GM10248 (cell line): ENCODE data around the gene S100A3.

Source experiments
- CTCF ChIA-PET: fragments of 300-600 bp; sonication (Branson Sonifier 250); formaldehyde crosslinking; extraction: SDS; loops from one replicate; lab custom pipeline; 2021; ENCODE audit warnings: antibody characterized with exemption; lab: Yijun Ruan, JAX
- POLR2A ChIA-PET: fragments of 350-650 bp; sonication (Branson Sonifier 250); formaldehyde crosslinking; extraction: SDS; loops from one replicate; lab custom pipeline; 2020; ENCODE audit warnings: antibody characterized with exemption; lab: Yijun Ruan, JAX
- DNase-seq: peaks from one replicate; pipeline ENCODE4 v3.0.0; 2012; ENCODE audit errors: extremely low spot score
- TF ChIP-seq, protein P1 (sequence below): IDR thresholded peaks from 2 replicates; pipeline ENCODE4 v1.5.1; 2012; ENCODE audit warnings: mild to moderate bottlenecking, low read depth; ENCODE audit errors: extremely low read depth, missing control alignments, control extremely low read depth

S100A3 gene

DNA sequence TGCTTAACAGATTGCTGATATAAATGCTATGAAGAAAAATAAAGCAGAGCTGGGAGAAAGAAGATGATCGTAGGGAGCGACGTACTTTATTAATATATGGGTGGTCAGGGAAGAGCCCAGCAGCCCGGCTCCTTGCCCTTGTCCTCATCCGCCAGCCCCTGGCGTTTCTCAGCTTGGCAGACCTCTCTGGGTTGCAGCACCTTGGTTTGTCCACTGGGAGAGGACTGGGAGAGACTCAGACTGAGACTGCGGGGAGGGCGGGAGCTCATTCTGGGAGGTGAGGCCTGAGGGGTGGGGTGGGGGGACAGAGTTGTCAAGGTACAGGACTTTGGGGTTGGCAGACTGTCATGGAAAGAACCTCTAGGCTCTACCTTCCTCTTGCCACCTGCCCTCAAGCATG is 3.3 kb upstream of the S100A3 start:
- DNase-seq: no peak
- CTCF ChIA-PET: interaction anchor here (1.3 to 7.5 kb wide), 6 partner anchors 9 to 58 kb away, joined by 3 to 51 read pairs (median 12); partner anchors contain the start of genes S100A5 and S100A6
- POLR2A ChIA-PET: interaction anchor here (0.6 kb wide), 1 partner anchor 12 kb away, joined by 5 read pairs; the partner anchor contains the start of gene S100A5
- TF ChIP-seq, protein P1, sequence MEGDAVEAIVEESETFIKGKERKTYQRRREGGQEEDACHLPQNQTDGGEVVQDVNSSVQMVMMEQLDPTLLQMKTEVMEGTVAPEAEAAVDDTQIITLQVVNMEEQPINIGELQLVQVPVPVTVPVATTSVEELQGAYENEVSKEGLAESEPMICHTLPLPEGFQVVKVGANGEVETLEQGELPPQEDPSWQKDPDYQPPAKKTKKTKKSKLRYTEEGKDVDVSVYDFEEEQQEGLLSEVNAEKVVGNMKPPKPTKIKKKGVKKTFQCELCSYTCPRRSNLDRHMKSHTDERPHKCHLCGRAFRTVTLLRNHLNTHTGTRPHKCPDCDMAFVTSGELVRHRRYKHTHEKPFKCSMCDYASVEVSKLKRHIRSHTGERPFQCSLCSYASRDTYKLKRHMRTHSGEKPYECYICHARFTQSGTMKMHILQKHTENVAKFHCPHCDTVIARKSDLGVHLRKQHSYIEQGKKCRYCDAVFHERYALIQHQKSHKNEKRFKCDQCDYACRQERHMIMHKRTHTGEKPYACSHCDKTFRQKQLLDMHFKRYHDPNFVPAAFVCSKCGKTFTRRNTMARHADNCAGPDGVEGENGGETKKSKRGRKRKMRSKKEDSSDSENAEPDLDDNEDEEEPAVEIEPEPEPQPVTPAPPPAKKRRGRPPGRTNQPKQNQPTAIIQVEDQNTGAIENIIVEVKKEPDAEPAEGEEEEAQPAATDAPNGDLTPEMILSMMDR: no peak

DNA sequence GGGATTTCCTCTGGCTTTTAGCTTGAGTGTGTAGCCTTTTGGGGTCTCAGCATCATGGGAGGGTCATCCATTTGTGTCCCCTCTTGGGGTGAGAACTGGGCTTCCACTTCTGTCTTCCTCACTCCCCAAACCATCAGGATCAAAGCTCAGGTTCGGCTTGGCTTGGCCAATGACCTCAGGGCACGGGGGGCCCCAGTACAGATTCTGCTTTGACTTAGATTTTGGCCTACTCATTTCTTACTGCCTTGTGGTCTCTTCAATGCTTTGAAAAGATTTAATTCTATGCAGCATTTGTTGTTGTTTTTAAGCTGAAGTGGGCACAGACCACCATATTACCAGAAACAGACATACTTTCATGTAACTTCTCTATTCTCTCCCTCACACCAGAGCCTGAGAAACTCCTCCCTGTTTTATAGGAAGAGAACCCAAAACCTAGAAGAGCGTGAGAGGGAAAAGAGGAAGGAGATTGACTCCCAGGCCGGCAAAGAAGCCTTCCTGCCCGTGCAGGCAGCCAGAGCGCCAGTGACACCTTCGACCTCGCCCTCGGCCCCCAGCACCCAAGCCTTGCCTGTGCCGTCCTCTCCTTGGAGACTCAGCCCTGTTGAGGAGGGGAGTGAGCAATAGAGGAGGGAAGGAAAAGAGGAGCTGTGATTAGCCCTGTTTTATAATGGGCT is 1.9 kb upstream of the S100A3 start:
- TF ChIP-seq, protein P1: no peak
- ChIA-PET CTCF (interaction anchor here (0.9 to 7.5 kb wide), 12 partner anchors 10 to 199 kb away, joined by 3 to 51 read pairs (median 6); partner anchors contain the start of genes S100A14, S100A5 and S100A6), POLR2A (no interaction called here)
- DNase-seq: no peak

DNA sequence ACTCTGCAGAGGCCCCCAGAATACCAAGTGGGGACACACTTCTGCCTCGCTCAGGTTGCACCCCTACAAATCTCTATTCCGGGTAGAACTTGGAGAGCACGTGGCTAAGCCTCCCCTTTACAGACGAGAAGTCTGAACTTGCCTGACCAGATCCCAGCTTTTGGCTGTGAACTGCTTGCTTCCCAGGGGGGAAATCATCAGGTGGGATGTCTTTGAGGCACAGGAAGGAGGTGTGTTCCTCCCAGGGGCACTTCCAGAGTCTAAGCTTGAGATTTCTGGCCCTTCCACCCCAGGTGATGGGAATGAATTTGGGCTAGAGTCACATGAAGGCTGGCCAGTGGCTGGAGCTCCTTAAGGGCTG is 1.3 kb upstream of the S100A3 start:
- no peak for DNase-seq
- ChIA-PET CTCF (interaction anchor here (0.9 to 7.5 kb wide), 10 partner anchors 11 to 198 kb away, joined by 3 to 51 read pairs (median 5); partner anchors contain the start of genes S100A14 and S100A6), POLR2A (interaction anchor here (0.6 kb wide), 1 partner anchor 15 kb away, joined by 6 read pairs; the partner anchor contains the start of gene S100A2)
- TF ChIP-seq, protein P1: no peak

DNA sequence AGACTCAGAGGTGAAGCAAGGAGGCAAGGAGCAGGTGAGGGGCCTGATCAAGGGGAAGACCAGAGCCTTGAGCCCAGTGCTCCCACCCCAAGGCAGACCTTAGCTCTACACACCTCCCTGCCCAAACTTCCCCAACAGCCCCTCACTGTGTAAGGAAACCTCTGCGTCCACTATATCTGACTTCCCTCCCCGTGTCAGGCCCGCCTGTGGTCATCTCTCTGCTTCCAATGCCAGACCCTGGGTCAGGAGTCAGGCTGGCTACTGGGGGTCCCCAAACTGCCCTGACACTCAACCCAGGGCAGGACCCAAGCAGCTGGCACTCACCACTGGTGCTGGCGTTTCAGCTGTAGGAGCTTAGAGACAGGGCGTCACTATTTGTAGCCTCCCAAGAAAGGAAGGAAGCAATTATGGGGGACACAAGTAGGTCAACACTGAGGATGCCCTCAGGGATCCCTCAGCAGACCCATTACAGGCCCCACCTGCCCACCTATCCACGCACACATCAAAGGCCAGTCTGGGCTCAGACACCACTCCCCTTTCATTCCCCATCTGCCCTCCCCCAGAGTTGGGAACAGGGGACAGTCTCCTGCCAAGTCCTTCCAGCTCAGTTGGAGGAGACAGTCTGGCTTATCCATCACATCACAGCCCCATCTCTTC is 811 bp upstream of the S100A3 start:
- ChIA-PET POLR2A (interaction anchor here (0.6 kb wide), 1 partner anchor 16 kb away, joined by 6 read pairs; the partner anchor contains the start of gene S100A2), CTCF (interaction anchor here (0.9 to 7.5 kb wide), 7 partner anchors 12 to 198 kb away, joined by 3 to 51 read pairs (median 6); partner anchors contain the start of gene S100A6)
- no peak for DNase-seq
- TF ChIP-seq, protein P1: no peak

DNA sequence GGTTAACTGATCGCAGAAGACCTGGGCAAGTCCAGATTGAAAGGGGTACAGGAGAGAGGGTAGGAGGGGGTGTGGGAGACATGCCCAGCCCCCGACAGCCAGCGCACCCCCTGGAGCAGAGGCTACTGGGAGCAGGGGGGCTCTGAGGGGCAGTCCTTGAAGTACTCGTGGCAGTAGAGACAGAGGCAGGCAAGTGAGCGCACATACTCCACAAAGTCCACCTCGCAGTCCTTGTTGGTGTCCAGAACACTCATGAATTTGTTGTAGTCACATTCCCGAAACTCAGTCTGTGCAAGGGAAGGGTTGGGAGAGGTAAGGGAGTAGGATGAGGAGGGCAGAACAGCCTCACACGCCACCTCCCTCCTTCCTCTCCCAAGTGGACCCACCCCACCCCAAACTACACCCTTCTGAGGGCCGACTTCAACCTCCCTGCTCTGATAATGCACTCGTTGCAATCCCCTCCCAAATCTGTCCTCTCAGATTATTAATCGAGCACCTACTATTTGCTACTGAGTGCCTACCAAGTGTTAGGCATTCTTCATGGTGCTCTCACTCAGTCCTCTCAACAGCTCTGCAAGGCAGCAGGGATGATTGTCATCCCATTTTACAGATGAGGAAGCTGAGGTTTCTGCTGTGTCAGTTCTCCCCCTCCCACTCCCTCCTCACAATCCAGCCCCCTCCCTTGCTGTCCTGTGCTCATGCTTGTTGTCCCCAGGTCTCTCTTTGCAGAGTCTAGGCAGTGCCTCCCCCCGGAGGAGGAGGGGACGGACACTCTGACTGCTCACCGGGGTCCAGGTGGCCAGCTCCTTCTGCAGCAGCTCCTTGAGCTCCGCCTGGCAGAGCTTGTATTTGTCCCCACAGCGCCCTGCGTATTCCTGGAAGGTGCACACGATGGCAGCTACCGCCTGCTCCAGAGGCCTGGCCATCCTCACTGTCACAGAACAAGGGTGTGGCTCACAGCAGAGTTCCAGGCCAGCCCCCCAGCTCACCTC is 1.2 kb downstream of the S100A3 start:
- TF ChIP-seq, protein P1: no peak
- ChIA-PET CTCF (interaction anchor here (1.0 to 7.5 kb wide), 8 partner anchors 9 to 56 kb away, joined by 3 to 51 read pairs (median 4); partner anchors contain the start of gene S100A6), POLR2A (no interaction called here)
- no peak for DNase-seq
